GM19467 (cell line): ENCODE results near the gene RRP1B.
A peak's percentile ranks its signal among the peaks of the same experiment; 100 is the strongest.

ENCODE experiments used
- ATAC-seq: cut with Tn5 transposase; IDR thresholded peaks from one replicate; pipeline ENCODE4 v1.9.1; 2021; ENCODE audit warnings: mild to moderate bottlenecking, moderate library complexity; ENCODE audit not compliant: unreplicated experiment

The RRP1B gene

GRCh38 chr21:43720539-43721166 lies 61.3 kb downstream of the RRP1B start:
- ATAC-seq, result no peak

- no peak for ATAC-seq
Measured at GRCh38 chr21:43721206-43721605, 61.8 kb downstream of the RRP1B start.

DNA sequence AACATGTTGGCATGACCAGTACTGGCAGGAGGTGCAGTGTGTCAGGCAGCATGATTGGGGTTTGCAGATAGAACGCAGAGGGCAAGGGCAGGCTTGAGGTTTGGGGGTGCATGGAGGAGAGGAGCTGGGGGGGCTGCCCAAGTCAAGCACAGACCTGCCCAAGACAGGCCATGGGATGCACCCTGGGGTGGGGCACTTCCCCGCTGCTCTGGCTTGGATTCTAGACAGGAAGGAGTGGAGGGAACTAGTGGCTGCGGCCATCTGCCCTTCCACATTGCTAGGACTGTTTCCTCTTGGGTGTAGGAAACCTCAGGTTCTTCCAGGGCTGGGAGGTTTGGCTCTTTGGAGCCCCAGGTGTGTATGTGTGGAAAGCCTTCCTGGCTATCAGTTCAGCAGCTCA lies 62.6 kb downstream of the RRP1B start:
- ATAC-seq, result no peak

- no peak for ATAC-seq
Measured at GRCh38 chr21:43723648-43724047, 64.3 kb downstream of the RRP1B start.

- ATAC-seq, result no peak
Measured at GRCh38 chr21:43726686-43727518, 67.5 kb downstream of the RRP1B start.

DNA sequence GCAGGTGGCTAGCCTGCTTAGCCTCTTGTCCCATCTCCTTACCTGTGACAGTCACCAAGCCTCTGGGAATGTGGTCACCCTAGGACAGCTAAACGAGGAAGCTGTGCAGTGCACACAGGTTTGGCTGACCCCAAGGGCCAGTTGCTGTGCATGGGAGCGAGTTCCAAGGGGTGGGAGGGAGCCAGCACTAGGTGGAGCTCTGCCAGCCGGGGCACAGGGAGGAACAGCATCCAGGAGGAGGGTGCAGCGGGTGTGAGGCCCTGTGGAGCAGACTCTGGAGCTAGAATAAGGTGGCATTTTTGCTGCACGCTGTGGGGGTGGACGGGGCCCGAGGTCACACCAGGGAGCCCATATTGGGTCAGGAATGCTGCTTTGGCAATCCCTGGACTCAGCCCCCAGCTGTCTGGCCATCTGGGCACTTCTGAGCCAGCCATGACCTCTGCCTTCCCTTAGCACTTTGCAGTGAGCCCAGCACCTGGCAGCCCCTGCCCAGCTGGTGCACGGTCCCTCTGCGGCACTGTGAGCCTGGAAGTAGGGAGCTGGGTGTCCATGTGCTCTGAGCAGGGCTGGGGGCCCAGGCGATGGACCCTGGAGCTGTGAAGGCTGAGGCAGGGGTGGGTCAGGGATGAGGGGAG lies 68.3 kb downstream of the RRP1B start:
- ATAC-seq, result no peak

DNA sequence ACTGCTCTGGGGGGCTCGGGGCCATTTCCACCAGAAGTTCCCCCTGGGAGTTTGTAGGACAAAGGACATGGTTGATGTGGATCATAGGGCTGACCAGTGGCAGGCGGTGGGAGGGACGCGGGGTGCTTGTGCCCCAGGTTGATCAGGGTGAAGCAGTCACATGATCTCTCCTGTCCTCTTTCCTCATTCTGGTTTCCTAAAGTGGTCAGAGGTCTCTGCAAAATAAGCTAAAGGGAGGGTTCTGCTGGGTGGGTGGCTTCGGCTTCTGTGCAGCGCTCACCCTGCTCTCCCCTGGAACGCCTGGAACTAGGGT lies 68.8 kb downstream of the RRP1B start:
- no peak for ATAC-seq

GRCh38 chr21:43728467-43729390 lies 69.4 kb downstream of the RRP1B start:
- ATAC-seq, result peak; percentile 44

- ATAC-seq, result no peak
Measured at GRCh38 chr21:43731476-43731875, 72.1 kb downstream of the RRP1B start.

DNA sequence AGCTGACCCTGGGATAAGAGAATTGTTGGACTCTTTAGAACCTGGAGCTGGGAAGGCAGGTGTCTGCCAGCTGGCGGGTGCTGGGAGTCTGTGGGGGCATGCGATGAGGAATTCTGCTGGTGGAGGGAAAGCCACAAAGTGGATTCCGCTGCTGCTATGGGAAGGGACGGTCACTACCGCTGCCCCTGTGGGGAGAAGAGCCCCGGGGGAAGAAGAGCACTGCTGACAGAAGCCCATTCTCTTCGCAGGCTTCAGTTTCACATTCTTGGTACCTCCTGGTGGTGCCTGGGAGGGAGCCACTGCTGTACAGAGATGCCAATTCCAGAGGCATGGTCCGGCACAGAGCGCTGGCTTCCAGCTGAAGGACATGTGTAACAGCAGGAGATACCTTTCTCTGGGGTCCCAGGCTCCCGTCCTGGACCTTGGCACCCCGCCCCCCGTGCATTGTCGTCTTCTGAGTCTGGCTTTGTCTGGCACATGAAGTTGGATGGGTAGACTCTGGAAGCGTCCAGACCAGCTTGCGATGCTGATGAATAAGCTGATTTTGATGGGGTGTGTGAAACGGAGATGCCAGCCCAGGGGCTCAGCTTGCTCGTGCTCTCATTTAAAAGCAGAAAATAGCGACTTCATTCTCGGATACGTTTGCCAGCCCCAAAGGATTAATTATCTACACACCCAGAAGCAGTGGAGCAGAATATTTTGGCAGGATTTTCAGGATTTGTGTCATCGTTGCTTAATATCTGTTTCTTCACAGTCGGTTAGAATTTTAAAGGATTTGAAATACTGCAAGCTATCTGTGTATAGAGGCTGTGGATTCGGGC lies 72.7 kb downstream of the RRP1B start:
- ATAC-seq, result no peak

GRCh38 chr21:43733060-43733459 lies 73.7 kb downstream of the RRP1B start:
- no peak for ATAC-seq

DNA sequence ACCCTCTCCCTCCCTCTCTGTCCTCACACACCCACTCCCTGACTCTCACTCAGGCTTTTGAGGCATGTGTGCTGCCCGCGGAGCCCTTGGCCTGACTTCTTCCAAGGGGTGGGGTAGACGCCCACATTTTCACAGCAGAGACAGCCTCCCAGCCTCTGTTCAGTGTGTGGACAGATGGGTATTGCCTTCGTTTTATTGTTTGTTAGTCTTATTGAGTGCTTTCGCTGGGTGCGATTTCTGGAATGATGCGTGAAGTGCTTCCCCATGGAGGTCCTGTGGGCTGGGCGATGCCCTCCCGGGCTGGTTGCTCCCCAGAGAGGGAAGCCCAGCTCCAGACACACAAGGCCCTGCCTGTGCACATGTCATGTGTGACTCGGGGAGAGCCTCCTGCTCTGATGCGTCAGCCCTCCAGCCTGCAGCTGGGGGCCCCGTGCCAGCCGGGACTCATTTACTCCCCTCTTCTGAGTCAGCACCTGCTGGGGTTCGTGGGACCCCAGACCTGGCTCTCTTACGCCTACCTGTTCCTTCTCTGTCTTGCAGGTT lies 74.2 kb downstream of the RRP1B start:
- ATAC-seq, result no peak

DNA sequence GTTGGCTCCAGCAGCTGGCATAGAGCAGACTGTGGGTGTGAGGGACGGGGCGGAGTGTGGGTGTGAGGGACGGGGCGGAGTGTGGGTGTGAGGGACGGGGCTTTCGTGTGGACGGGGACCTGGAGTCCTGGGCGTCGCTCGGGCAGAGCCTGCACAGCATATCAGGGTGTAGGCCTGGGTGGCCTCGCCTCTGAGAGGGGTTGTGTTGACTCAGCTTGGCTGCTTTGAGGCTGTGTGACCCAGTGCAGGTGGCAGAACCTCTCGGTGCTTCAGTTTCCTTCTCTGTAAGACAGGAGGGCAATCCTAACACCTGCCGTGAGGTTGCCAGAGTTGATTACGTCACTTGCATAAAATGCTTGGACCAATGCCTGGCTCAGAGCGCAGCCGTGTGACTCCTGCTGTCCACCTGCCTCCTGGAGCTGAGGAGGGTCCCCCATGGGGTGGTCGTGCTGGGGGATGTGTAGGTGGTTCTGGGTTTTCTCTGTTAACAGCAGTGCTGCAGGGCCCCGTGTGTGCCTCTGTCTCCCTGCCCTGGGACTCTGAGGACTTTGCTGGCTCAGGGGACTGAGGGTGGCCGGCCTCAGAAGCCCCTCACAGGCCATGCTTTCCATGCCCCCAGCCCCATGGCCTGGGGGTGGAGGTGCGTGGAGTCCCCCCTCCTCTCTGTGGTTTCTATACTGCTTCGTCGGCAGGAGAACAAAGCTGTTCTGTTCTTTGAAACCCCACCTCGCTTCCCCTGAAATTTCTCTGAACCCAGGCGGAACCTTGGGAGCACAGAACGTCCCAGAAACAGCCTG lies 75.0 kb downstream of the RRP1B start:
- no peak for ATAC-seq

- no peak for ATAC-seq
Measured at GRCh38 chr21:43734928-43735229, 75.5 kb downstream of the RRP1B start.

DNA sequence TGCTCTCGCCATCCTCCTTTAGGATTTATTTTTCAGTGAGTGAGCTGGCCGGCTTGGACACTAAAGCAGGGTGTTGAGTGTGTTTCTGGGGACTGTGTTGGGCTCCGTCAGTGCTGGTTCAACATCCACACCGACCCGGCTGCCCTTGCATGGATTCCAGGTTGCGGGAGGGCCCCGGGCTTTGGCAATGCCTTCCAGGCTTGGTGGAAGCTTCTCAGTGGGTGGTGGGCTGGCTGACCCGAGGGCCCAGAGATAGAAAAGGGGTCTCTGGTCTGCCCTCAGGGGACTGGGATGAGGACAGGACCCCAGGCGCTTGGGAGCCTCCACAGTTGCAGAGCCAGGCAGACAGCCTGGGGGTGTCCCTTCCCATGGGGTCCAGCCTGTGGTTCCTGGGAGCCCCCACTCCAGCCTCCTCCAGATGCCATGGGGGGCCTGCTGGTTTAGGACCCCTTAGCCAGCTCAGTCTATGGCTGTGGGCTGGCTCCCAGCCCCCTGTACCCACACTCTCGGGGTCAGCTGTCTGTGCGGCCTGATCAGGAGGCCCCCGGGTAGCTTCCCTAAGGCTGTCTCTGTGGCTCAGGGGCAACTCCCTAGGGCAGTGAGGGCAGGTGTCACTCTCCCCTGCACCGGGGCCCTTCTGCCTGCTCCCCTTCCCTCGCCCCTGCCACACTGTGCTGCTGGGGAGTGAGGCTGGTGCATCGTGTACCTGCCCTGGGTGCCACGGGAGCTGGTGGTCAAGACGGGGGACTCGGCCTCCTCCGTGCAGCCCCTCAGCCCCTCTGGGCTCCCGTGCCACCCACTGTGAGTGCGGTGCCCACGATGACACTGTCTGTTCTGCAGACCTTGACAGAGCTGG lies 76.1 kb downstream of the RRP1B start:
- ATAC-seq, result no peak

GRCh38 chr21:43736224-43736883 lies 77.0 kb downstream of the RRP1B start:
- no peak for ATAC-seq

GRCh38 chr21:43737158-43737950 lies 78.0 kb downstream of the RRP1B start:
- ATAC-seq, result no peak
